CD4-positive, alpha-beta T cell treated with Interleukin-1 beta for 1 hour (primary cell): ENCODE data around the gene KCNN4.
"Not testable (repeated sequence)": the region's sequence is repeated elsewhere in the genome, so short reads cannot be mapped to it uniquely, and the experiment has no call there.

ENCODE experiments used
- DNase-seq, 2 donors: peaks; one replicate each; pipeline ENCODE4 v3.0.0-alpha.2; 2020 to 2022

Gene KCNN4

DNA sequence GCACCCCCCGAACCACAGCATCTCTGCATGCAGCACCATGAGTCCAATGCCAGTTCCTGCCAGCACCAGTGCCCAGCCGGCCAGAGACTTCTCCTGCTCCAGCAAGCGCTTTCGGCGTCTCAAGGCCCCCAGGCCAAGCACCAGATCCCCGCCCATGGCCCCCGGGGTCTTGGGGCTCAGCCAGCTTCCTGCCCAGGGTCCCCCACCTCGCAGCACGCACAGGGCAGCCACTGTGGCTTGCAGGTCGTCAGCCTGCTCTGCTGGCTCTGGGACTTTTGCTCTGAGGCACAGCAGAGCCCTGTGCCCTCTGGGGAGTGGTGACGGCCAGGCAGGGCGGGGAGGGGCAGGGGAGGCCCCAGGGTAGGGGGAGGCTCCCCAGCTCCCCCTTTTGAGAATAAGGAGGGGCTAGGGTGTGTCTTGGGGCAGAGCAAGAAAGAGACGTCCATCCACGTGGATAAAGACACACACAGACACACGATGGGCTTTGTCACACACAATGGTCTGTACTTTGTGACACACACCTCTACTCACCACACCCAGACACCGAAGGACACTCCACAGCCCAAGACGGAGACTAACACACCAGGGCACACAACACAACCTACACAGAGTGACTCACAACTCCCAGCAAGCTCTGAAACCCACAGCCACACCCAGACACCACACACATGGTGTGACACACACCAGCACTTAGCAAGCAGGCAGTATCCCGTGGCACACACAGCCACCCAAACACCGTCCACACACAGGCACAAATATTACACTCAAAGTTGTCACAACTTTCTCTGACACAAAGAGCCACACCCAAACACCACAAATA is at the start of gene KCNN4:
Gene KCNN4 (minus strand): TSS at position 268 of the 820 bp plus-strand sequence. CDS start 112 bp downstream, at position 156.
- DNase-seq = peak; percentile 65 to 80

DNA sequence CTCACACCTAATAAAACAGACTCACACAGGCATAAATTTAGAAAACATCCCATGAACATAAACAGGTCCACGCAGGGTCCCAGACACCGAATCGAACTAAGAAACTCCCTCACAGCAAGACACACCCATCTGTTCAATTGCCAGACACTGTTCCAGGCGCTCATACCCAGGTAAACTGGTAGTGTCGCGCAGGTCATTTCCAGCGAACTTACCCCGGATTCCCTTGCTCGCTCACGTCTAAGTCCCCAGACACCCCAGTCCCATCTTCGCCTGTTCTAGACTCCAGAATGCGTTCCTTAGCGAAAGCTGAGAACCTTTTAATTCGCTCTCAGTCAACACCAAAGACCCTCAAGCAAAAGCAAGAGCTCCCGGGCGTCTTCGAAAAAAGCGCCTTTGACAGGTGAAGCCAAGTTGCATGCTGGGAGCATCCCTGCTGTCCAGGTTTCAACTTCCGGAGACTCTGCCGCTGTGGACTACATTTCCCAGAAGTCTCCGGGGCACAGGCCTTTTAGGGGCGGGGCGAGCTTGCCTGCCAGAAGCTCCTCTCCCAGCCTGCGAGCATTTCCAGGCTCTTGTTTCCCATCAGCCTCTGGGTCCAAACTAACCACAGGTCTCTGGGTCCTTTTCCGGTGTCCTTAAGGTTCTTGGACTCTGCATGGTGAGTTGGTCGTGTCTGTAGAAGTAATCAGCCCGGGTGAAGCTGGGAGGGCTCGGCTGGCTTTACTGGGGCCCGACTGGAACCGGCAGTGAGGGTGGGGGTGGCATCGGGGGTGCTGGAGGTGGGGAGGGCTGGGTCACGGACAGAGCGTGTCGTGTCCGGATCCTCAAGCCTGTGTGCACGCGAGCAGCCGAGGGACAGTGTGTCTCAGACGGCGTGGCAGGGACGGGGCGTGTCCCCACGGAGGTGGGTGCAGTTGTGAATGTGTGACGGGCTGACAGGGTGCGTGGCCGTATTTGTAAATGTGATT is 46.3 kb upstream of the KCNN4 start, which contains the start of gene ZNF283:
Gene ZNF283 (plus strand): TSS at position 535 of the 968 bp plus-strand sequence. CDS start 6,184 bp downstream, outside the sequence.
- peak; percentile 87 to 89 for DNase-seq

DNA sequence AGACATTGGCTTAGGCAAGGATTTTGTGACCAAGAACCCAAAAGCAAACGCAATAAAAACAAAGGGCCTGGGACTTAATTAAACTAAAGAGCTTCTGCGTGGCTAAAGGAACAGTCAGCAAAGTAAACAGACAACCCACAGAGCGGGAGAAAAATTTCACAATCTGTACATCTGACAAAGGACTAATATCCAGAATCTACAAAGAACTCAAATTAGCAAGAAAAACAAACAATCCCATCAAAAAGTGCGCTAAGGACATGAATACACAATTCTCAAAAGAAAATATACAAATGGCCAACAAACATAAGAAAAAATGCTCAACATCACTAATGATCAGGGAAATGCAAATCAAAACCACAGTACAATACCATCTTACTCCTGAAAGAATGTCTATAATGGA is 43.8 kb upstream of the KCNN4 start:
- DNase-seq = not testable (repeated sequence)

DNA sequence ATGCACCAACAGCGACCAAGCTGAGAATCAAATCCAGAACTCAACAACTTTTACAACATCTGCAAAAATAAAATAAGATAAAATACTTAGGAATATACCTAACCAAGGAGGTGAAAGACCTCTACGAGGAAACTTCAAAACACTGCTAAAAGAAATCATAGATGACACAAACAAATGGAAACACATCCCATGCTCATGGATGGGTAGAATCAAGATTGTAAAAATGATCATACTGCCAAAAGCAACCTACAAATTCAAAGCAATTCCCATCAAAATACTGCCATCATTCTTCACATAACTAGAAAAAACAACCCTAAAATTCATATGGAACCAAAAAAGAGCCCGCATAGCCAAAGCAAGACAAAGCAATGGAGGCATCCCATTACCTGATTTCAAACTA is 43.1 kb upstream of the KCNN4 start:
- not testable (repeated sequence) for DNase-seq

DNA sequence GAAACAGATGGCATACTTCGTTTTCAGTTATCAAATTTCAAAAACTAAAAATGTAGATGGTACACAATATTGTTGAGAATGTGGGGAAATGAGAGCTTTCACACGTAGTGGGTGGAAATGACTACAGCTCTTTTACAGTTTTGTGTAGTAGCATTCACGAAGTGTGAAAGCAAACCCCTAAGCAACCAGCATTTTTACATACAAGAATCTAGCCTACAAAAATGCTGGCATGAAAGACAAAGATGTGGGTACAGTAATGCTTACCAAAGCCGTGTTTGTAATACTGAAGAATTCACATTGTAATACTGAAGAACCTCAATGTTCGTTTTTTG is 40.1 kb upstream of the KCNN4 start:
- no peak for DNase-seq

DNA sequence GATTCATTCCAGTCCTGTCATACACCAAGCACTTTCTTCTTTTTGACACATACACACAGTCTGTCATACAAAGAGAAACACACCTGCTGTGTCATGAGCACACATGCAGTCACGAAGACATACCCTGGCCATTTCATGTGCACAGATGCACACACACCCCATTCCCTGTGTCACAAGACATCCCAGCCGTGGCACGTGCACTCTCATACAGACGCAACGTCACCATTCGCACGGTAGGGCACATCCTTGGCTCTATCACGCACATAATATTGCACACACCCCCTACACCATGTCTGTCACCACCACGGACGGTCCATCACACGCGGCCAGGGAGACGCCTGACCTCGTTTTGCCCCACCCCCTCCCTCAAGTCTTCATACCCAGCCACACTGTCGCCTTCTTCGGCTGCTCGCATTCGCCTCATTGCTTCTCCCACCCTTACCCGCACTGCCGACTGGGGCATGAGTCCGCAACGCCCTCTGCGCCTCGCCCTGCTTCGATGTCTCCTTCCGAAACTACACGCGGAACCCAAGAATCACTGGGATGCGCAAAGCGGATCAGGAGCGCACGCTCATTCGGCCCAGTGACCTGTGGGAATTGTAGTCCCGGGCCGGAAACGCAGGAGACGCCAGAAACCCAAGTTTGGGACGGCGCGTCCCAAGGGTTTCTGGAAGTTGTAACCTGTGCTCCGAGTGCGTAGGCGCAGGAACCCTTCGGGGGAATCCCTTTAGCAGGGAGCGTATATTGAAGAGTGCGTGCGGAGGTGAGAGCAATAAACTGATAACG is 39.5 kb upstream of the KCNN4 start:
- peak; percentile 9 to 24 for DNase-seq

DNA sequence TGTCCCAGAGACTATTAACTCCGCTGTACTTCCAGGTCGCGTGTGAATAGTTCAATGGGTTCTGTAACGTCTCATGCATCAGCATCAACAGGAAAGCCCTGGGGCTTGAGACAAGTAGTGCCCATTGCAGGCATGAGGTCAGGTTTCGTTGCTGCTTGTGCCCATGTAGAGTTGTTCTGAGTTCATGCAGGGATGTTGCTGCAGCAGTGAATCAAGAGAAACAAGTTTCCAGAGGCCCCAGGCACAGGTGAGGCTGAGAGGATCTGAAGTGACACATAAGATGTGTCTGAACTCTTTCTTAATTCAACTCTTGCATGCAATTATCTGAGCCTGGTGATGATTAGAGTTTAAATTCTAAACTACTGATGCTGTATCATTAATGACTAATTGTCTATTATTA is 37.7 kb upstream of the KCNN4 start:
- DNase-seq = no peak

DNA sequence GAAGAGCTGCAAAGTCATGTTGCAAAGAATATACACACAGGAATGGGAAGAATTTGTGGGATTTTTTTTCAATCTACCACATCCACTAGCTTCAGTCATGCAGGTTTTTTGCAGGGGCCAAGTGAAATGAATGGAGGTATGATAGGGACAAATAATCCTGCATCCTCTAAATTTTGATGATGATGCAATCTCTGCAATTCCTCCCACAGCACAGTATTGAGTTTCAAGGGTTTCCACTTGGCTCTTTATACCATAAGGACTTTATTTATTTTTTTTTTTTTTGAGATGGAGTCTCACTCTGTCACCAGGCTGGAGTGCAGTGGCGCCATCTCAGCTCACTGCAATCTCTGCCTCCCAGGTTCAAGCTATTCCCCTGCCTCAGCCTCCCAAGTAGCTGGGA is 36.7 kb upstream of the KCNN4 start:
- DNase-seq = not testable (repeated sequence)

DNA sequence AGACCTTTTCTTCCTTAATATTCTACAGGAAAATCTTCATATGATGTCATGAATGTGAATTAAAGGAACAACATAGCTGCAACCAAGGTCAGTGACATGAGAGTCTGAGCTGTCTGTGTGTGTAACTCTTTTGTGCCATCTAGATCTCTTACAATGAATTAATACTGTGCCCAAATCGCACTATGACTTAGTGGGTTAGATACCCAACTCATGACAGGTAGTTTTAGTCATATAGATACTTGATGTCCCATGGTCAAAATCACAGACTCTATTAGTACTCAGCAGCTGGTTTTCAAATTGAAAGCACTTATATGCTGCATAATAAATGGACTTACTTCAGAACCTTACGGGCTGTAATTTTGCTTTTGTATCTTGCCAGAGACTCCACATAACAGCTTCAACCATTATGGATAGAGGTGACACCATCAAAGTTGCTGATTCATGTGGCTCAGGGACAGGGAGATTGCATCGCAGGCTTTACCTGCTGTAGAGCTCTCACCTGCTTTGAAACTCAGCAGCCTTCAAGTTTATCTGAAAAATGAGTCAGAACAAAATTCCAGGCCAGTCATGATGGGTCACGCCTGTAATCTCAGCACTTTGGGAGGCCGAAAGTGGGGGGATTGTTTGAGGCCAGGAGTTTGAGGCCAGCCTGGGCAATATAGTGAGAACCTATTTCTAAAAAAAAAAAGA is 34.0 kb upstream of the KCNN4 start:
- no peak for DNase-seq

DNA sequence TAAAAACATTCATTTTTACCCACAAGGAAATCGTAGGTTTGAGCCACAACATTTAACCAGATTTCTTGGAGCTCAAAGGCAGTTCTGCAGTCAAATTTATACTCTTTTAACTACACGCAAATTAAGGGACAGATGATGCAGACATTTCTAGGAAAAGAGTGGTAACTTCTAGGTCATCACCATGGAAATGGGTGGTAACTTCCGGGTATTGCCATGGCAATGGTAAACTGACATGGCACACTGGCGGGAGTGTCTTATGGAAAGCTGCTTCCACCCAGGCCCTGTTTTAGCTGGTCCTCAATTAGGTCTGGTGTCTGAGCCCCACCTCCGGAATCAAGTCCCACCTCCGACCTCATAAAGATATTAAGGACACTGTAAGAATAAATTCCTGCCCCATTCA is 31.9 kb upstream of the KCNN4 start:
- peak in 1 of 2 donors; percentile 21 for DNase-seq

DNA sequence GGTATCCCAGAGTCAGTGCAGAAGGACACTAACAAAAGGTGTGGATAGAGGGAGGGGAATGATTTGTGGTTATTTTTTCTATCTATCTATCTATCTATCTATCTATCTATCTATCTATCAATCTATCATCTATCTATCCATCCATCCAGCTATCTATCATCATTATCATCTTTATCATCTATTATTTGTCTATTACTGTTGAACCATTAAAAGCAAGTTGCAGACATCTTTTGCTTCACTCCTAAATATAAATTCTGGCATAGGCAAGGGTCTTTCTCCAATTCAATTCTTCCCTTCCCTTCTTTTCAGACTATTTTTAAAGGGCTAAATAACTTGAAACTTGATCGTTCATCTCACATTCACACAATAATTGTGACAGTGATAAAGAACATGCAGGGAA is 31.5 kb upstream of the KCNN4 start:
- no peak for DNase-seq

DNA sequence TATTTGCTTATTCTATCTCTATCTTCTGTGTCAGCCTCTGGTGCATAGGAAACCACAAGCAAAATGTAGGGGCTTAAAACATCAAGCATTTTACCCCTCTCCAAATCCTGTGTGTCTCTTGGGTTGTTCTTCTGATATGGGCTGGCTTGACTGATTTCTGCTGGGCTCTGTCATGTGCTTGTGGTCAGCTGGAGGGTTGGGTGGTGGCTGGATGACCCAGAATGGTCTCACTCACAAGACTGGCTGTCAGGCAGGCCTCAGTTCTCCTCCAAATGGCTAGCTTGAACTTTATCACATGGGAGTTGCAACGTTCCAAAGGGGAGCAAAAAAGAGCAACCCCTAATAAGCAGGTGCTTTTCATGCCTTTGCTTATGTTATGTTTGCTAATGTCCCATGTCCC is 31.1 kb upstream of the KCNN4 start:
- no peak for DNase-seq

DNA sequence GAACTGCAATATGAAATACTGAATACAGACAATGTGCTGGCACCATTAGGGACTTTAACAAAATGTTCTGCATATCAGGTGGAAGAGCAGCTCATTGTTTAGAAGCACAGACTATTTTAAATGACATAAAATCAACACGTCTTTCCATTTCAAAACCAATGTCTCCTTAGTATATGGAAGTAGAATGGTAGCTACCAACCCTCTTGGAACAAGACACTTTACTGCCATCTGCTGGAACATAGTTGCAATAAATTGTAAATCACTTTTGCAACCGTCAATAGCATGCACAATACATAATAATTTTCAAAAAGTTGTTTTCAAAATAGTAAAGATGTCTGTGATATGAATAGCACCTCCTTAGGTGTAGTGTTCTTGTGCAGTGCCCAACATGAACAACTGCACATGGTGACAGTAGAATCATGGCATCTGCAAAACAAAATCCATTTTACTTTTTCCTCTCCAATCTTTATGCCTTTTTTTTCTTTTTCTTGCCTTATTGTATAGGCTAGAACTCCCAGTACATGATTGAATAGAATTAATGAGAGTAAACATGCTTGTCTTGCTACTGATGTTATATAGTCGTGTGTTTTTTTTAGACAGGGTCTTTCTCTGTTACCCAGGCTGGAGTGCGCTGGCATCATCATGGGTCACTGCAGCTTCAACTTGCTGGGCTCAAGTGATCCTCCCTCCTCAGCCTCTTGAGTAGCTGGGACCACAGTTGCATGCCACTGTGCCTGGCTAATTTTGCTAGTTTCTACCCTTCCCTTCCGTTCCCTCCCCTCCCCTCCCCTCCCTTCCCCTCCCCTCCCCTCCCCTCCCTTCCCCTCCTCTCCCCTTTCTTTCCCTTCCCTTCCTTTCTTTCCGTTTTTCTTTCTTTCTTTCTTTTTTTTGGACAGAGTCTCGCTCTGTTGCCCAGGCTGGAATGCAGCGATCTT is 29.3 kb upstream of the KCNN4 start:
- peak in 1 of 2 donors; percentile 64 for DNase-seq

DNA sequence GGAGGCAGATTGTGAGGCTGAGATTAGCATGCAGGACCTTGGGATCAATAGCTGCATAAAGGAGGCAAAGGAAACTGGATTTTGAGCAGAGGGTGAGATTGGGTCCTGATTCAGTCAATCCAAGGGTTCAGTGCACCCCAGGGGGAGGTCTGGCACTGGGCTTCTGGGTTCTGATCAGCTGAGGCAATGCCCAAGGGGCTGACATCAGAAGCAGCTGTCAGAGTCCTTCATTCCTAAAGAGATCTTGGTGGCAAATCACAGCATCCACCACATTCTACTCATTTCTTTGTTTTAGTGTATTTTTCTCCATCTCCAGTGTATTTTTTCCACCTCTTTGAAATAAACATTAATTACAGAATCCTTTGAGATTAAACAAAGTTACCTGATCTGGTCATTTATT is 26.9 kb upstream of the KCNN4 start:
- no peak for DNase-seq

DNA sequence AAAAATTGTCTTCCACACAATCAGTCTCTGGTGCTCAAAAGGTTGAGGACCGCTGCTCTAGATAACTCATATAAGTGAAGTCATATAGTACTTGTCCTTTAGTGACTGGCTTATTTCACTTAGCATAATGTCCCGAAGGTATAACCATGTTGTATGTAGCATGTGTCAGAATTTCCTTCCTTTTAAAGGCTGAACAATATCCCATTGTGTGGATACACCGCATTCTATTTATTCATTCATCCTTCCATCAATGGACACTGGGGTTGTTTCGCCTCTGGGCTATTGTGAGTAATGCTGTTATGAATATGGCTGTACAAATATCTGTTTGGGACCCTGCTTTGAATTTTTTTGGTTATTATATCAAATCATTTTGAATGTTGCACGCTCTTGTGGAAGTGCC is 26.1 kb upstream of the KCNN4 start:
- no peak for DNase-seq

DNA sequence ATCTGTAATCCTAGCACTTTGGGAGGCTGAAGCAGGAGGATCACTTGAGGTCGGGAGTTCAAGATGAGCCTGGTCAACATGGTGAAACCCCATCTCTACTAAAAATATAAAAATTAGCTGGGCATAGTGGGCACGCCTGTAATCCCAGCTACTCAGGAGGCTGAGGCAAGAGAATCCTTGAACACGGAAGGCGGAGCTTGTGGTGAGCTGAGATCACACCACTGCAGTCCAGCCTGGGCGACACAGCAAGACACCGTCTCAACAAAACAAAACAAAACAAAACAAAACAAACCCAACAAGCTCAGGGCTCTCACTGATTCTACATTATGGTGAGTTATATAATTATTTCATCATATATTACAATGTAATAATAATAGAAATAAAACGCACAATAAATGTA is 25.6 kb upstream of the KCNN4 start:
- not testable (repeated sequence) for DNase-seq

DNA sequence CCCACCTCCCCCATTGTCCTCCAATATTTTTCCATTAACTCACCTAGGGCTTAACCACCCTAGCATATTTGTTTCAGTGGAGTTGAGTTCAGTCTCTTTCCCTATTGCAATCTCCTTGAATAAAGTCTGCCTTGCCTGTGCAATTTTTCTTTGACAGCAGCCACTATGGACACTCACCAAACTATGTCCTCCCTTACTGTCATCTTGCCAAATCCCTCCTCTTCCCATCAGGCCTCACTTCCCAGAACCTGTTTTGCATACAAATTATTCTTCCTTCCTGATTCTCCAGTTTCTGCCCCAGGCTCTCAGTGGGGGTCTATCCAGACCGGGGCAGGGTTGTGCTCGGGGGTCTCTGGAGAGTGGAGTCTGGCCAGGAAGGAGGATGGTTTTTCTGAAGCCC is 23.7 kb upstream of the KCNN4 start:
- DNase-seq = no peak

DNA sequence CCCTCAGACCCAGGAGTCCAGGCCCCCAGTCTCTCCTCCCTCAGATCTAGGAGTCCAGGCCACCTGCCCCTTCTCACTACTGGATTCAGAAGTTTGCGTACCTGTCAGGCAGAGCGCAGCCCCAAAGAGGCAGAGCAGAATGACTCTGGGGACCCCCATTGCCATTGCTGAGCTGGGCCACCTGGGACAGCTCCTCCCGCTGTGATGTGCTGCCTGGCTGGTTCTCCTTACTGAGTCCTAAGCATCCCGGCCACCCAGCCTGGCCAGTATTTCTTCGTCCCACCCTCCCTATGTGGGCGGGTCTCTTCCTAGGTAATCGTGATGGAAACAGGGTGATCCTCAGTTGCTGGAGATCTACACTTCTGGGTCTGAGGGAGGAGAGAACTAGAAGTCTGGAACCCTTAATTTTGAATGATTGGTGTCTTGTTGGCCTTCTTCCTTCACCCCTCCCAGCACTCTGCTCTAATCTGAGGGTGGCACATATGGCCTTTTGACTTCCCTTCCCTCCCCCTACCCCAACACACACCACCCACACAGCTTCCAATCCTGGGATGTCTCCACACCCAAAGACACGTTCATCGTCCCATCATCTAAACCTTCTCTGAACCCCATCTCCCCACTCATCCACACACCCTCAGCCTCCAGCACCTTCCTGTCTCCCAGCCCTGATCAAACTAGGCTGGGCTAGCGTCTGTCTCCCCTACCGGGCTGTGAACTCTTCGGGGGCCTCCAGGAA is 21.6 kb upstream of the KCNN4 start, which contains the start of gene LYPD5:
Gene LYPD5 (minus strand): TSS at position 232 of the 736 bp plus-strand sequence. CDS start 67 bp downstream, at position 165.
- DNase-seq = no peak

DNA sequence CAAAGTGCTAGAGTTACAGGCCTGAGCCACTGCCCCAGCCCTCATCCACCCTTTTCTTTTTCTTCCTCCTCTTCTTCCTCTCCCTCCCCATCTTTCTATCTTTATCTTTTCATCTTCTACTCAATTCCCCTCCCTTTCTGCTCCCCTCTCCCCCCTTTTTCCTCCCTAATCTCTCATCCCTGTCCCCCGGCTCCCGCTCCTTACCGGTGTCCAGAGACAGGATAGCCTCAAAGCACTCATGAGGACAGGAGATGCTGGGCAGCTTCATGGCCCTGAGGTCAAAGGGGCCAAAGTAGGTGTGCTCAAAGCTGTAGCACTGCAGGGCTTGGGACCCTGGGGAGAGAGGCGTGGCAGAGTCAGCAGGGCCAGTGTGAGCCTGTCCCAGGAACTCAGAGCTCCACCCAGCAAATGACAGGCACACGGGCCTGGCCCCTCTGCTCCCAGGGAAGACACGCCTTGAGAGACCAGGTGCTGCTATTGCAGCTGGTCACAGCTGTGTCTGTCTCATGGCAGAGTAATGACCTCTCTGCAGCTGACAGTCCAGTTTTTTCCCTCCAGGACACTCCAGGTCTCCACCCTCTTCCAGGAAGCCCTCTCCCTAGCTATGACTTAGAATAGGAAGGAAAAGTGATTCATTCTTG is 18.8 kb upstream of the KCNN4 start:
- DNase-seq = no peak
